DND-41 (cell line): ENCODE results near the gene MTFMT.

Source experiments
- CTCF ChIP-seq: IDR thresholded peaks from 2 replicates; pipeline ENCODE4 v1.5.1; 2012; ENCODE audit warnings: borderline replicate concordance, low read length, moderate library complexity, mild to moderate bottlenecking; ENCODE audit not compliant: poor library complexity, severe bottlenecking; ENCODE audit errors: extremely low read depth
- EZH2 ChIP-seq: IDR thresholded peaks from 3 replicates; pipeline ENCODE4 v1.6.1; 2012; ENCODE audit warnings: borderline replicate concordance, low read depth, mild to moderate bottlenecking, moderate library complexity, low read length, inconsistent platforms; ENCODE audit not compliant: severe bottlenecking

GRCh38 chr15:65042776-65043327, 13.4 kb upstream of the MTFMT start:
- TF ChIP-seq CTCF (no peak), EZH2 (no peak)
